CD8-positive, alpha-beta memory T cell (primary cell): ENCODE measurements around the gene GPR17. TPM values are rescaled to one million over a fixed set of nuclear protein-coding genes. Genes with fewer than 3 reads are reported as not detected.

ENCODE experiments used
- CTCF ChIA-PET: fragments of 350-600 bp; sonication (Branson Sonifier 250); formaldehyde crosslinking; loops from one replicate; lab custom pipeline; 2021; ENCODE audit warnings: antibody characterized with exemption; lab: Charles Lee
- POLR2A ChIA-PET: fragments of 350-600 bp; sonication (Branson Sonifier 250); formaldehyde crosslinking; loops from one replicate; lab custom pipeline; 2021; ENCODE audit warnings: antibody characterized with exemption; lab: Charles Lee
- DNase-seq, 5 donors: peaks; one replicate each; pipeline versions ENCODE4 v3.0.0 to v3.0.0-alpha.2; 2020 to 2022; ENCODE audit warnings: mixed read lengths in 1 of 5
- H3K27ac ChIP-seq: one replicate; pipeline ENCODE4 v1.7.0; 2013; ENCODE audit warnings: low read depth, mild to moderate bottlenecking, low read length, moderate library complexity
- H3K27me3 ChIP-seq: 2 replicates; pipeline ENCODE4 v1.7.0; 2013; ENCODE audit warnings: low read length, mild to moderate bottlenecking; ENCODE audit not compliant: insufficient read depth, poor library complexity, severe bottlenecking
- H3K36me3 ChIP-seq: 2 replicates; pipeline ENCODE4 v1.7.0; 2013; ENCODE audit warnings: mild to moderate bottlenecking, low read length, moderate library complexity; ENCODE audit not compliant: insufficient read depth
- H3K4me1 ChIP-seq: 2 replicates; pipeline ENCODE4 v1.7.0; 2013; ENCODE audit warnings: mild to moderate bottlenecking, low read length, moderate library complexity; ENCODE audit not compliant: insufficient read depth
- H3K4me3 ChIP-seq: 2 replicates; pipeline ENCODE4 v1.7.0; 2013; ENCODE audit warnings: mild to moderate bottlenecking, low read length
- H3K9me3 ChIP-seq: 2 replicates; pipeline ENCODE4 v1.7.0; 2013; ENCODE audit warnings: mild to moderate bottlenecking, low read length
- H3K27ac Mint-ChIP-seq, 8 donors: one replicate each; pipeline ENCODE4 v1.8.0; 2020 to 2021; ENCODE audit warnings: mixed read lengths in 8 of 8, mild to moderate bottlenecking in 6 of 8, inconsistent platforms in 3 of 8, moderate library complexity in 3 of 8
- H3K27me3 Mint-ChIP-seq, 2 donors: one replicate each; pipeline ENCODE4 v1.8.0; 2020 to 2021; ENCODE audit warnings: mixed read lengths in 2 of 2, mild to moderate bottlenecking in 1 of 2, moderate library complexity in 1 of 2
- H3K36me3 Mint-ChIP-seq, 3 donors: one replicate each; pipeline ENCODE4 v1.8.0; 2020 to 2021; ENCODE audit warnings: mixed read lengths in 3 of 3, inconsistent platforms in 1 of 3, mild to moderate bottlenecking in 1 of 3
- H3K4me1 Mint-ChIP-seq, 3 donors: one replicate each; pipeline ENCODE4 v1.8.0; 2020 to 2021; ENCODE audit warnings: mixed read lengths in 3 of 3, inconsistent platforms in 1 of 3, mild to moderate bottlenecking in 1 of 3
- H3K4me3 Mint-ChIP-seq, 7 donors: one replicate each; pipeline ENCODE4 v1.8.0; 2020 to 2021; ENCODE audit warnings: mixed read lengths in 7 of 7, mild to moderate bottlenecking in 6 of 7, moderate library complexity in 4 of 7, inconsistent platforms in 2 of 7
- H3K9me3 Mint-ChIP-seq, 5 donors: one replicate each; pipeline ENCODE4 v1.8.0; 2020 to 2022; ENCODE audit warnings: mixed read lengths in 5 of 5, mild to moderate bottlenecking in 3 of 5, moderate library complexity in 2 of 5, inconsistent platforms in 1 of 5
- polyA plus RNA-seq: library from polyadenylated mRNA; unstranded; fragments of 300-500 nt; fragmentation: Illumina TruSeq; gene quantifications from one replicate; pipeline ENCODE4 v1.2.3, GENCODE V29; 2021
- total RNA-seq, 2 experiments: library from RNA; stranded (reverse); gene quantifications; one replicate each; pipeline ENCODE4 v1.2.3, GENCODE V29; 2021

GPR17 gene
- total and polyA plus RNA-seq, 3 experiments from 2014 or later: not detected

DNA sequence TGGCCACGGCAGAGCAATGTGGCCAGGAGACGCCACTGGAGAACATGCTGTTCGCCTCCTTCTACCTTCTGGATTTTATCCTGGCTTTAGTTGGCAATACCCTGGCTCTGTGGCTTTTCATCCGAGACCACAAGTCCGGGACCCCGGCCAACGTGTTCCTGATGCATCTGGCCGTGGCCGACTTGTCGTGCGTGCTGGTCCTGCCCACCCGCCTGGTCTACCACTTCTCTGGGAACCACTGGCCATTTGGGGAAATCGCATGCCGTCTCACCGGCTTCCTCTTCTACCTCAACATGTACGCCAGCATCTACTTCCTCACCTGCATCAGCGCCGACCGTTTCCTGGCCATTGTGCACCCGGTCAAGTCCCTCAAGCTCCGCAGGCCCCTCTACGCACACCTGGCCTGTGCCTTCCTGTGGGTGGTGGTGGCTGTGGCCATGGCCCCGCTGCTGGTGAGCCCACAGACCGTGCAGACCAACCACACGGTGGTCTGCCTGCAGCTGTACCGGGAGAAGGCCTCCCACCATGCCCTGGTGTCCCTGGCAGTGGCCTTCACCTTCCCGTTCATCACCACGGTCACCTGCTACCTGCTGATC, 4.9 kb downstream of the GPR17 start:
- no peaks in the 10 kb centered on the region for H3K27me3 ChIP-seq

DNA sequence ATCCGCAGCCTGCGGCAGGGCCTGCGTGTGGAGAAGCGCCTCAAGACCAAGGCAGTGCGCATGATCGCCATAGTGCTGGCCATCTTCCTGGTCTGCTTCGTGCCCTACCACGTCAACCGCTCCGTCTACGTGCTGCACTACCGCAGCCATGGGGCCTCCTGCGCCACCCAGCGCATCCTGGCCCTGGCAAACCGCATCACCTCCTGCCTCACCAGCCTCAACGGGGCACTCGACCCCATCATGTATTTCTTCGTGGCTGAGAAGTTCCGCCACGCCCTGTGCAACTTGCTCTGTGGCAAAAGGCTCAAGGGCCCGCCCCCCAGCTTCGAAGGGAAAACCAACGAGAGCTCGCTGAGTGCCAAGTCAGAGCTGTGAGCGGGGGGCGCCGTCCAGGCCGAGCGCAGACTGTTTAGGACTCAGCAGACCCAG, 5.4 kb downstream of the GPR17 start:
- Mint-ChIP-seq H3K27ac (no peak overlapping the region), H3K4me1 (peaks cover 4 to 17% (median 7%) of the 10 kb centered on the region in 3 donors), H3K4me3 (no peak overlapping the region), H3K36me3 (no peaks in the 10 kb centered on the region), H3K27me3 (peaks cover 3 to 5% of the 10 kb centered on the region in 2 donors), H3K9me3 (no peaks in the 10 kb centered on the region)
- POLR2A ChIA-PET: no interaction called here
- Histone ChIP-seq H3K9me3 (no peaks in the 10 kb centered on the region), H3K27me3 (no peaks in the 10 kb centered on the region), H3K36me3 (no peaks in the 10 kb centered on the region), H3K4me1 (peaks cover 10% of the 10 kb centered on the region), H3K27ac (no peak overlapping the region), H3K4me3 (no peak overlapping the region)
- CTCF ChIA-PET: interaction anchor here (1.0 kb wide), 1 partner anchor 60 kb away, joined by 4 read pairs; no protein-coding TSS in a partner anchor
- no peak for DNase-seq

More for the DNA sequence above, 4.9 kb downstream of the GPR17 start:
- H3K27ac Mint-ChIP-seq: no peak overlapping the region
- Histone ChIP-seq H3K4me3 (no peak overlapping the region), H3K36me3 (no peaks in the 10 kb centered on the region), H3K27ac (no peak overlapping the region), H3K9me3 (no peaks in the 10 kb centered on the region), H3K4me1 (peaks cover 10% of the 10 kb centered on the region)
- no peaks in the 10 kb centered on the region for H3K36me3 Mint-ChIP-seq
- POLR2A ChIA-PET: no interaction called here
- H3K9me3 Mint-ChIP-seq: no peaks in the 10 kb centered on the region
- DNase-seq: no peak
- H3K4me3 Mint-ChIP-seq: no peak overlapping the region
- CTCF ChIA-PET: interaction anchor here (1.0 to 2.1 kb wide), 8 partner anchors 10 to 454 kb away, joined by 3 to 27 read pairs (median 4); no protein-coding TSS in a partner anchor
- H3K27me3 Mint-ChIP-seq: peaks cover 3 to 5% of the 10 kb centered on the region in 2 donors
- peaks cover 4 to 17% (median 7%) of the 10 kb centered on the region in 3 donors for H3K4me1 Mint-ChIP-seq

DNA sequence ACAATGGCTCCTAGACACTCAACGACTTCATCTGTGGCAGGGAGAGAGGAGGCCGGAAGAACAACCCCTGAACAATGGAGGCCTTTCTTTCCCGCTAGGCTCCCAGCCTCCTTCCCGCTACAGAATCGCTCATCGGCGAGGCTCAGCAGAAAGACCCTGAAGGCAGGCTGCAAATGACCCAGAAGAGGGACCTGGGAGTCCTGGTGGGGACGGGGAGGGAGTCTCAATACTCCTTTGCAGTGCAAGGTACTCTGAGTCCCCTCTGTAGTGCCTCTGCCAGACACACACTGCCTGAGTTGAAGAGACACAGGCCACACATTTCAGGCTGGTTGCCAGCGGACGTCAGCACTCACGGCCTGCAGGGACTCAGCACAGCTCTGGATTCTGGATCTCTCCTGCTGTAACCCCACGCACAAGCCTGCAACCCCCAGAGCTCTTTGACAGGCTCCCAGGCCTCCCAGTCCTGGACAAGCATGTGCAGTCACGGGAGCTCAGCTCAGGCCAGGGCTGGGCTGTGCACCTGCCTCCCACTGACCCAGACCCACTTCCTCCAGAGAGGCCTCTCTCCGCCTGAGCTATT, 6.1 kb downstream of the GPR17 start:
- Histone ChIP-seq H3K4me1 (peaks cover 10% of the 10 kb centered on the region), H3K27me3 (no peaks in the 10 kb centered on the region), H3K9me3 (no peaks in the 10 kb centered on the region), H3K27ac (no peak overlapping the region), H3K4me3 (no peak overlapping the region), H3K36me3 (no peaks in the 10 kb centered on the region)
- no peak overlapping the region for H3K27ac Mint-ChIP-seq
- no peaks in the 10 kb centered on the region for H3K36me3 Mint-ChIP-seq
- CTCF ChIA-PET: interaction anchor here (0.7 to 1.3 kb wide), 3 partner anchors 61 to 125 kb away, joined by 3 to 5 read pairs (median 4); partner anchors contain the start of gene IWS1
- no peaks in the 10 kb centered on the region for H3K9me3 Mint-ChIP-seq
- peaks cover 4 to 17% (median 7%) of the 10 kb centered on the region in 3 donors for H3K4me1 Mint-ChIP-seq
- POLR2A ChIA-PET: no interaction called here
- no peak for DNase-seq
- no peak overlapping the region for H3K4me3 Mint-ChIP-seq
- peaks cover 3 to 5% of the 10 kb centered on the region in 2 donors for H3K27me3 Mint-ChIP-seq

DNA sequence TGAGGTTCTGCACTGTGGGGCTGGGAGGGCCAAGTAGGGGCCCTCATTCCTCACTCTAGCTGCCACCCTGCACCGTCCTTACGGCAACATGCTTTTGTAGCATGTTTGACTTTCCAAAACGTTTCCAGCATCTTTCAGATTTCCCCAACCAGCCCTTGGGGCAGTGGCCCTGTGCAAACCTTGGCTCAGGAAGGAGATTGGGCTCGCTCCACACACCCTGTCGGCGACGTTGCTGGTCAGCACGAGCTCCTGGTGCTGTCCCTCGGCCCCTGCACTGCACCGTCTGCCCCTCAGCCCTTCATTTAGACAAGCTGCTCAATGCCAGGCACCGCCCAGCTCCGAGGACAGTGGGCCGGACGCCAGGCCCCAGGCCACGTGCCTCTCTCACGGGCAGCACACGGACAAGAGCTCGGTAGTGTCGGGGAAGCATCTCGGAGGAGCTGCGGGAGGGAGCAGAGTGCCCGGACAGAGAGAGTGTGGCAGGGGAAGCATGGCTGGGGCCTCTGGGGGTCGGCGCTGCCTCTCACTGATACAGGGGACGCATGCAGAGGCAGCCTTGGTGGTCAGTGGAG, 6.9 kb downstream of the GPR17 start:
- H3K9me3 Mint-ChIP-seq: no peaks in the 10 kb centered on the region
- H3K9me3 ChIP-seq: no peaks in the 10 kb centered on the region
- CTCF ChIA-PET: interaction anchor here (1.1 to 1.3 kb wide), 2 partner anchors 62 to 456 kb away, joined by 4 to 5 read pairs; no protein-coding TSS in a partner anchor
- no peak overlapping the region for H3K4me3 Mint-ChIP-seq
- H3K27ac Mint-ChIP-seq: no peak overlapping the region
- DNase-seq: no peak
- no peak overlapping the region for H3K27ac ChIP-seq
- no peak overlapping the region for H3K4me3 ChIP-seq
- H3K4me1 Mint-ChIP-seq: peaks cover 4 to 17% (median 7%) of the 10 kb centered on the region in 3 donors
- no peaks in the 10 kb centered on the region for H3K36me3 ChIP-seq
- no peaks in the 10 kb centered on the region for H3K27me3 ChIP-seq
- POLR2A ChIA-PET: no interaction called here
- peaks cover 10% of the 10 kb centered on the region for H3K4me1 ChIP-seq
- H3K36me3 Mint-ChIP-seq: no peaks in the 10 kb centered on the region
- H3K27me3 Mint-ChIP-seq: peaks cover 3 to 6% of the 10 kb centered on the region in 2 donors

DNA sequence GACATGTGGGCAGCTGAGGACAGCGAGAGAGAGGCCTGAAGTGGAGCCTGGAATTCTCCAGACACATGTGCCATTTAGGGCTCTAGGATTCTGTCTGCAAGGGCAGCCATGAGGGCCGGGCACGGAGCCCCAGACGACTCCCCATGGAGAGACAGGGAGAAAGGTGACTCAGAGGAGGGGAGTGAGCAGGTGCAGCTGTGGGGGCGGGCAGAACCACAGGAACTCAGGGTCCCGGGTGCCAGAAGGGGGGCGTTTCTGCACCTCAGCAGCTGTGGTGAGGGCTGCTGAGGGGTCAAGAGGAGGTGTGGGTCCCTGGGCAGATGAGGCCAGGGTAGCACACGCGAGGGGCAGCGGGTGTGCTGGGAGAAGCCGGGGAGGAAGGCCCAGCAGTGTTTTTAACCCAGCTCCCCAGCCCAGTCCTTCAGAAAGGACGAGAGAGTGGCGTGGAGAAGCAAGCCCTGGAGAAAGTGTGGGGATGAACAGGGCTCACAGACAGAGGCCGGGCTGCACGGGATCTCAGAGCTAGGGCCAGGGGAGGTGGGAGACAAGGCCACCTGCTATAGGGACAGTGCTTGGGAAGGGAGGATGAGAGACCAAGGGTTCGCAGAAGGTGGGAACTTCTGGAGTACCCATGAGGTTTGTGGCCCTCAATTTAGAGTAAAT, 7.6 kb downstream of the GPR17 start:
- Mint-ChIP-seq H3K9me3 (no peaks in the 10 kb centered on the region), H3K4me3 (no peak overlapping the region), H3K36me3 (no peaks in the 10 kb centered on the region), H3K4me1 (peaks cover 4 to 13% (median 7%) of the 10 kb centered on the region in 3 donors), H3K27me3 (peaks cover 3 to 8% of the 10 kb centered on the region in 2 donors), H3K27ac (no peak overlapping the region)
- no peak overlapping the region for H3K27ac ChIP-seq
- ChIA-PET POLR2A (no interaction called here), CTCF (interaction anchor here (1.1 to 1.5 kb wide), 3 partner anchors 14 to 456 kb away, joined by 3 to 5 read pairs (median 4); no protein-coding TSS in a partner anchor)
- H3K4me3 ChIP-seq: no peak overlapping the region
- H3K27me3 ChIP-seq: no peaks in the 10 kb centered on the region
- no peaks in the 10 kb centered on the region for H3K9me3 ChIP-seq
- H3K4me1 ChIP-seq: peaks cover 10% of the 10 kb centered on the region
- H3K36me3 ChIP-seq: no peaks in the 10 kb centered on the region
- DNase-seq: peak in 1 of 5 donors; percentile 17

DNA sequence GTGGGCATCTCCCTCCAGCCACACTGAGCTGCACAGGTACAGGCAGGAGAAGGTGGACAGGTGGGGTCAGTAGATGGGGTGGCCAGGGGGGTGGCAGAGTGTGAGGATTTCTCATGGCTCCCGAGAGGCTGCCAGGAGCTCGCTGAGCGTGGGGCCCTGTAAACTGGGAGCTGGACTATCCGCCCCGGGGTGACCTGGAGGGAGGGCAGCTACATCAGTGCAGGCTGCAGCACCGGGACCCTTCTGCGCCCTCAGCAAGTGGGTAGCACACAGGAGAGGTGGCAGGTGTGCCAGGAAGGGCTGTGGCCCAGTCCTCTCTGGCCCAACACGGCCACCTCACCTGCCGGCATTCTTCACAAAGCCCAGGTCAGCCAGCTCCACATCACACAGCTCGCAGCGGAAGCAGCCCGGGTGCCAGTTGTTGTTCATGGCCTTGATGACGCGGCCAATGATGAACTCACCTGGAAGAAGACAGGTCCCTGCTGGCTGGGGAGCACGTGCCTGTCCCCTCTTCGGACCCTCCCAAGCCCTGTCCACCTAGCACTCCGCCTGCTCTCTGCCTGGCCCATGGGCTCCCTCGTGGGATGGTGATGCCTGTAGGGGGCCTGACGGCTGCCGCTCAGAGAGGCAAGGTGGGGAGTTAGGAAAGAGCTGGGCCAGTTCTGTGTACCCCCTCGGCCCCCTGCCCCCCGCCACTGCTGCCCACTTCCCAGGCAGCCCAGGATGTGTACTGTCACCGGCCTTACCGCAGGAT, 8.3 kb downstream of the GPR17 start:
- CTCF ChIA-PET: interaction anchor here (1.5 kb wide), 1 partner anchor 14 kb away, joined by 3 read pairs; no protein-coding TSS in a partner anchor
- Histone ChIP-seq H3K4me1 (peaks cover 7% of the 10 kb centered on the region), H3K9me3 (no peaks in the 10 kb centered on the region), H3K36me3 (no peaks in the 10 kb centered on the region), H3K27me3 (no peaks in the 10 kb centered on the region), H3K27ac (no peak overlapping the region), H3K4me3 (no peak overlapping the region)
- peak in 1 of 5 donors; percentile 45 for DNase-seq
- H3K27me3 Mint-ChIP-seq: peaks cover 3 to 8% of the 10 kb centered on the region in 2 donors
- H3K9me3 Mint-ChIP-seq: no peaks in the 10 kb centered on the region
- H3K36me3 Mint-ChIP-seq: no peaks in the 10 kb centered on the region
- H3K27ac Mint-ChIP-seq: no peak overlapping the region
- peaks cover 4 to 6% (median 4%) of the 10 kb centered on the region in 3 donors for H3K4me1 Mint-ChIP-seq
- POLR2A ChIA-PET: no interaction called here
- H3K4me3 Mint-ChIP-seq: no peak overlapping the region

DNA sequence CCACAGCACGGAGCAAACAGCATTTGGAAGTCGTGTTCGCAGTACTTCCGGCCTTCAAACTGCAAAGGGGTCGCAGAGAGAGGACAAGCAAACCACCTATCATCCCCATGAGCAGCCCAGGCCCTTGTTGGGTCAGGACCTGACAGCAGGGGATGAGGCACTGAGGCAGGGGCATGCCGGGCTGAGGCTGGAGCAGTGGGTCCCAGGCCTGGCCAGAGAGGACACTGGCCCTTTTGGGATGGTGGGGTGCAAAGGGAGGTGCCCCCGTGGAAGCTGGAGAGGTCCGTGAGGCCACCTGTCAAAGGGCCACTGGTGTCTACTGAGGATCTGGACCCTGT, 8.9 kb downstream of the GPR17 start:
- Mint-ChIP-seq H3K9me3 (no peaks in the 10 kb centered on the region), H3K4me1 (peaks cover 0 to under 1% (median under 1%) of the 10 kb centered on the region in 3 donors), H3K27ac (no peak overlapping the region), H3K36me3 (no peaks in the 10 kb centered on the region), H3K4me3 (no peak overlapping the region), H3K27me3 (peaks cover 3 to 8% of the 10 kb centered on the region in 2 donors)
- H3K4me1 ChIP-seq: peaks cover 1% of the 10 kb centered on the region
- H3K27ac ChIP-seq: no peak overlapping the region
- DNase-seq: peak in 1 of 5 donors; percentile 42
- no peaks in the 10 kb centered on the region for H3K9me3 ChIP-seq
- H3K27me3 ChIP-seq: no peaks in the 10 kb centered on the region
- ChIA-PET CTCF (interaction anchor here (0.9 to 1.5 kb wide), 2 partner anchors 15 to 64 kb away, joined by 3 read pairs; no protein-coding TSS in a partner anchor), POLR2A (no interaction called here)
- no peak overlapping the region for H3K4me3 ChIP-seq
- no peaks in the 10 kb centered on the region for H3K36me3 ChIP-seq
